RWPE2 (cell line): ENCODE data around the gene SHANK3.
A peak's percentile ranks its signal among the peaks of the same experiment; 100 is the strongest.

ENCODE experiments used
- ATAC-seq: fragments of 200-7000 bp; cut with Tn5 transposase; 3 replicates; pipeline ENCODE4 v1.9.1; 2021; ENCODE audit warnings: low read depth
- DNase-seq: peaks from one replicate; pipeline ENCODE4 v3.0.0-alpha.2; 2020; ENCODE audit warnings: low spot score
- H3K27ac ChIP-seq: fragments of 450-650 bp; 2 replicates; pipeline ENCODE4 v1.5.1; 2017; ENCODE audit warnings: mild to moderate bottlenecking; ENCODE audit not compliant: poor library complexity, severe bottlenecking
- H3K27me3 ChIP-seq: fragments of 250-450 bp; sonication (Bioruptor Pico); 2 replicates; pipeline ENCODE4 v1.5.1; 2021; ENCODE audit warnings: mild to moderate bottlenecking, moderate library complexity; ENCODE audit not compliant: insufficient read depth, poor library complexity, severe bottlenecking
- H3K36me3 ChIP-seq: fragments of 250-450 bp; sonication (Bioruptor Pico); 2 replicates; pipeline ENCODE4 v1.5.1; 2020; ENCODE audit warnings: low read depth, mild to moderate bottlenecking, moderate library complexity
- H3K4me1 ChIP-seq: fragments of 250-450 bp; sonication (Bioruptor Pico); 2 replicates; pipeline ENCODE4 v1.5.1; 2021; ENCODE audit warnings: mild to moderate bottlenecking, moderate library complexity; ENCODE audit not compliant: insufficient read depth, poor library complexity, severe bottlenecking
- H3K4me3 ChIP-seq: fragments of 250-450 bp; sonication (Bioruptor Pico); 2 replicates; pipeline ENCODE4 v1.5.1; 2021; ENCODE audit warnings: mild to moderate bottlenecking, moderate library complexity; ENCODE audit not compliant: severe bottlenecking
- H3K9me3 ChIP-seq: fragments of 250-450 bp; sonication (Bioruptor Pico); 2 replicates; pipeline ENCODE4 v1.5.1; 2021; ENCODE audit warnings: mild to moderate bottlenecking, moderate library complexity; ENCODE audit not compliant: severe bottlenecking
- TF ChIP-seq, protein P1 (sequence below): fragments of 450-650 bp; IDR thresholded peaks from one replicate; pipeline ENCODE4 v1.5.1; 2017; ENCODE audit warnings: mild to moderate bottlenecking, moderate library complexity; ENCODE audit not compliant: poor library complexity, severe bottlenecking

The SHANK3 gene

DNA sequence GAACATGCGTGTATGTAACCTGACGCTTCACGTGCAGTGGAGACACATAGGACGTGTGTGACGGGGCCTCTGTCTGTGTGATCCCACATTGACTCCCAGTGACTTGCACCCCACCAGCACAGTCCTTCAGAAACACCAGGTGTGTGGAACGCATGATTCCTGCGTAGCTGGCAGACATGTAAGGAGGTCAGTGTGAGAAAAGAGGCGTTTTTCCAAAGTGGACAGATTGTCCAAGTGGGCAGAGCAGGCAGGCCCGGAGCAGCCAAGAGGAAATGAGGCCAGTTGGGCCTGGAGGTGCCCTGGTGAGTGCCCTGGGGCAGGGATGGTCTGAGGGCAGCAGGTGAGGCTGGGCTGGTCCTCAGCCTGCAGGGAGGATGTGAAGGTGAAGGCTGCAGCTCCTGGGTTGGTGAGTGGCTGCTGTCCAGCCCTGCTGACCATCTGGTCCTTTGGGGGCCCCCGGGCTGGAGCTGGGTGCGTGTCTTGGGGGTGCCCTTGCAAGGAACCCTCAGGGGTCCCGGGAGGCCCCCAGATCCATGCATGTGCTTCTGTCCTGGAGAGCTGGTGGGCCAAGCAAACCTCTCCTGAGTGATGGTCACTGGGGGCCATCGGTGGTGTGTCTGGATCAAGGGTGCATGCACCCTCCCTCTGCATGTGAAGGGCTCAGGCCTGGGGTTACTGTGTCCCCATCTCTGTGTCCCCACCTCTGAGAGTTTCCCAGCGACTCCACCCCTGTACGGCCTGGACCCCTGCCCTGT lies 26.6 kb downstream of the SHANK3 start:
- DNase-seq (peak; percentile 40), ATAC-seq (no peak)
- H3K4me3 ChIP-seq, result no peak overlapping the region
- H3K9me3 ChIP-seq, result no peaks in the 10 kb centered on the region
- no peak overlapping the region for H3K27ac ChIP-seq
- TF ChIP-seq, protein P1, sequence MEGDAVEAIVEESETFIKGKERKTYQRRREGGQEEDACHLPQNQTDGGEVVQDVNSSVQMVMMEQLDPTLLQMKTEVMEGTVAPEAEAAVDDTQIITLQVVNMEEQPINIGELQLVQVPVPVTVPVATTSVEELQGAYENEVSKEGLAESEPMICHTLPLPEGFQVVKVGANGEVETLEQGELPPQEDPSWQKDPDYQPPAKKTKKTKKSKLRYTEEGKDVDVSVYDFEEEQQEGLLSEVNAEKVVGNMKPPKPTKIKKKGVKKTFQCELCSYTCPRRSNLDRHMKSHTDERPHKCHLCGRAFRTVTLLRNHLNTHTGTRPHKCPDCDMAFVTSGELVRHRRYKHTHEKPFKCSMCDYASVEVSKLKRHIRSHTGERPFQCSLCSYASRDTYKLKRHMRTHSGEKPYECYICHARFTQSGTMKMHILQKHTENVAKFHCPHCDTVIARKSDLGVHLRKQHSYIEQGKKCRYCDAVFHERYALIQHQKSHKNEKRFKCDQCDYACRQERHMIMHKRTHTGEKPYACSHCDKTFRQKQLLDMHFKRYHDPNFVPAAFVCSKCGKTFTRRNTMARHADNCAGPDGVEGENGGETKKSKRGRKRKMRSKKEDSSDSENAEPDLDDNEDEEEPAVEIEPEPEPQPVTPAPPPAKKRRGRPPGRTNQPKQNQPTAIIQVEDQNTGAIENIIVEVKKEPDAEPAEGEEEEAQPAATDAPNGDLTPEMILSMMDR, result no peak
- no peaks in the 10 kb centered on the region for H3K27me3 ChIP-seq
- no peaks in the 10 kb centered on the region for H3K4me1 ChIP-seq
- H3K36me3 ChIP-seq, result no peaks in the 10 kb centered on the region

DNA sequence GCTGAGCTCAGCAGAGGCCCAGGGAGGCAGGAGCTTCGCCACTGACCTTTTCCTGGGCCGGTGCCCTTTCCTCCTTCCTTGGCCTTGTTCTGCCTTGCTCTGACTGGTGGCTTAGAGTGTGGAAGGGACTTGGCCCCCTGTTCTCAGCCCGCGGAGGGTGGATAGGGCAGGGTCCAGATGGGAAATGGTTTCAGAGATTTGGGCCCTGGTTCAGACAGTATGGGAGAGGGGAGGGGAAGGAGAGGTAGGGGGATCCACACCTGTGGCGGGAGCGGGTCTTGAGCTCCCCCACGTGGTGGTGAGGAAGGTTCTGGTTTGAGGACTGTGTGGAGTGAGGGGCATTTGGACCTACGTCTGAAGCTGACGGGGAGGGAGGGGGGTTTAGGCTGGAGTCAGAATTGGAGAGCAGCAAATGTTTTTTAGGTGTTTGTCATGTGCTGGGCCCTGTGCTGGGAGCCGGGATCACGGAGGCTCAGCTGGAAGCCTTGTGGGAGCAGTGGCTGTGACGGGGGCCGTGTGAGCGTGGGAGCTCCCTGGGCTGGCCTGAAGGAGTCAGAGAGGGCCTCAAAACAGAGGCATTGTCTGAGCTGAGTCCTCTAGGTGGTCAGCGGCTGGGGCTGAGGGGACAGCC lies 27.2 kb downstream of the SHANK3 start:
- TF ChIP-seq, protein P1, result peak; percentile 24
- Histone ChIP-seq H3K4me3 (no peak overlapping the region), H3K4me1 (no peaks in the 10 kb centered on the region), H3K9me3 (no peaks in the 10 kb centered on the region), H3K27me3 (no peaks in the 10 kb centered on the region), H3K36me3 (no peaks in the 10 kb centered on the region; the same call in 1 of the 2 replicates), H3K27ac (no peak overlapping the region)
- DNase-seq, result peak; percentile 40
- no peak for ATAC-seq

DNA sequence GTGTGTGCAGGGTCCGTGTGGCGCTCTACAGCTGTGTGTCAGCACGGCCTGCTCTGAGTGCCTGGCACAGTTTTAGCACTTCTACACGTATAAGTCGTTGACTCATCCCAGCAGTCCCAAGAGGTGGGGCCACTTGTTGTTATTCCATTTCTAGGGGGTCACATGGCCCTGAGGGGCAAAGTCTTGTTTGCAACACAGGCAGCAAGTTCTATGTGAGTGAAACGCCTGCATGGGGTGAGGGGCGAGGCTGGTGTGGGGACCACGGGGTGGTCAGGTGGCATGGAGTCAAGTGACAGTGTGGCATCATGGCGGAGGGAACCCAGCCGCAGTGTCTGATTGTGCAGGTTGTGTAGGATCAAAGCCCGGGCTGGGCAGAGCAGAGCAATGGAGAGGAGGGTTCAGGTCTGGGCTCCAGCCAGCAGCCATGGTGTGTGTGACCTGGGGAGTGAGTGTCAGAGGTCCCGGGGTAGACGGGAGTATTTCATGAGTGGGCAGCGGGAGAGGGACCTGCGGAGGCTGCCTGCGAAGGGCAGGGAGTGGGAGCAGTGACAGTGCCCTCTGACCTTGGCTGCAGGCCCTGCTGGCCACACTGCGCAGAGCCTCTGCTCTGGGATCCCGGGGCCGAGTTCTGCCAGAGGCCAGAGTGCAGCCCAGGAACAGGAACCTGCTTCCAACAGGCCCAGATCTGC lies 27.9 kb downstream of the SHANK3 start:
- no peaks in the 10 kb centered on the region; the same call in 1 of the 2 replicates for H3K36me3 ChIP-seq
- no peak overlapping the region for H3K27ac ChIP-seq
- peak; percentile 37 for DNase-seq
- H3K4me1 ChIP-seq, result no peaks in the 10 kb centered on the region
- H3K27me3 ChIP-seq, result no peaks in the 10 kb centered on the region
- no peak for ATAC-seq
- no peak overlapping the region for H3K4me3 ChIP-seq
- TF ChIP-seq, protein P1, result no peak
- H3K9me3 ChIP-seq, result no peaks in the 10 kb centered on the region

DNA sequence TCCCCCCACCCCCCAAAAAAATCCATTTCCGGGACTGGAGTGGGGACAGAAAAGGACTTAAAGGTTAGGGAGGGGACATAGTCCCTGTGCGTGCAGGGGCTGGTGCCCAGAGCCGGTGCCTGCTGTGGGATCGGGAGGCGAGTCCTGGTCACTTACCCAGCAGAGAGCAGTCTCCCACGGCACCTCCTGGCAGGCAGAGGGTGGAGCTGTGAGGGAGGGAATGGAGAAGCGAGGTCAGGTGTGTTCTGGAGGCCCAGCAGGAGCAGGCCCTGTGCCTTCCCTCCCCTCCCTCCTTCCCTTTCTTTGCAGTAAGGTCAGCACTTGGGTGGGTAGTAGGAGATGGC lies 28.4 kb downstream of the SHANK3 start:
- no peak for ATAC-seq
- Histone ChIP-seq H3K4me3 (no peak overlapping the region), H3K27ac (no peak overlapping the region), H3K4me1 (no peaks in the 10 kb centered on the region), H3K36me3 (no peaks in the 10 kb centered on the region; the same call in 1 of the 2 replicates), H3K27me3 (no peaks in the 10 kb centered on the region), H3K9me3 (no peaks in the 10 kb centered on the region)
- TF ChIP-seq, protein P1, result no peak
- DNase-seq, result peak; percentile 31
